HTR-8/SVneo (cell line): ENCODE results near the gene THOC7.

ENCODE experiments used
- DNase-seq: peaks from one replicate; pipeline ENCODE4 v3.0.0; 2011; ENCODE audit warnings: low spot score, mixed read lengths; ENCODE audit not compliant: insufficient read length
- FAIRE-seq: peaks from 2 replicates; lab custom pipeline; 2011; peaks lifted over from hg19 to GRCh38; lab: Jason Lieb, UNC

THOC7 gene

GRCh38 chr3:63863150-63864007 lies at the start of gene THOC7, which contains the start of gene ATXN7:
Gene THOC7 (minus strand): TSS chr3:63863805. CDS start chr3:63863790, 15 bp downstream.
Gene ATXN7 (plus strand): TSS chr3:63863867. CDS start chr3:63912599, 48,732 bp downstream.
- FAIRE-seq (no peak), DNase-seq (no peak)

DNA sequence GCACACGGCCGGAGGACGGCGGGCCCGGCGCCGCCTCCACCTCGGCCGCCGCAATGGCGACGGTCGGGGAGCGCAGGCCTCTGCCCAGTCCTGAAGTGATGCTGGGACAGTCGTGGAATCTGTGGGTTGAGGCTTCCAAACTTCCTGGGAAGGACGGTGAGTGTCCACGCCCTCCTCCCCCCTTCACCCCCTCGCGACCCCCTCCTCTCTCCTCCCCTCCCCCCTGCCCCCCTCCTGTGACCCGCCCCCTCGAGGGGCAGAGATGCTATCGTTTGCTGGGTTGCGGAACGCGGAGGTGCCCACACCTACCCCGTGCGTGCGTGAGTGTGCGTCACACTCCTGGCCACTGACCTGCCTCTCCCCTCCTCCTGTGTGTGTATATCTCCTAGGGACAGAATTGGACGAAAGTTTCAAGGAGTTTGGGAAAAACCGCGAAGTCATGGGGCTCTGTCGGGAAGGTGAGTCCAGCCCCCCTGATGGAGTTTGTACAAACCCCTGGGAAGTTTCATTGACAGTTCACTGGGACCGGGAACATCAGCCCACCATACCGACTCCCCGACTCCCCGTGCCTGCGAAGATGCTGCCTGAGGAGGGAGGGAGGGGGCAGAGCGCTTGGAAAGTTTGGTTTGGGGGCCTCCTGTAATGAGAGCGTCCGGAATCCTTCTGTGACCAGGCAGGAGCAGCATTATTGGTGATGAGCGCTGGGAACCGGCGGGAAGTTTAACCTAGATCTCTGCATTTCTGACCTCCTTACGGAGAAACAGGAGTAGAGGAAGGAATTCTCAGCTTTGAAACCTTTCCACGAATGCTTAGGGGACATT lies 49.4 kb upstream of the THOC7 start:
- FAIRE-seq: peak; percentile 13

DNA sequence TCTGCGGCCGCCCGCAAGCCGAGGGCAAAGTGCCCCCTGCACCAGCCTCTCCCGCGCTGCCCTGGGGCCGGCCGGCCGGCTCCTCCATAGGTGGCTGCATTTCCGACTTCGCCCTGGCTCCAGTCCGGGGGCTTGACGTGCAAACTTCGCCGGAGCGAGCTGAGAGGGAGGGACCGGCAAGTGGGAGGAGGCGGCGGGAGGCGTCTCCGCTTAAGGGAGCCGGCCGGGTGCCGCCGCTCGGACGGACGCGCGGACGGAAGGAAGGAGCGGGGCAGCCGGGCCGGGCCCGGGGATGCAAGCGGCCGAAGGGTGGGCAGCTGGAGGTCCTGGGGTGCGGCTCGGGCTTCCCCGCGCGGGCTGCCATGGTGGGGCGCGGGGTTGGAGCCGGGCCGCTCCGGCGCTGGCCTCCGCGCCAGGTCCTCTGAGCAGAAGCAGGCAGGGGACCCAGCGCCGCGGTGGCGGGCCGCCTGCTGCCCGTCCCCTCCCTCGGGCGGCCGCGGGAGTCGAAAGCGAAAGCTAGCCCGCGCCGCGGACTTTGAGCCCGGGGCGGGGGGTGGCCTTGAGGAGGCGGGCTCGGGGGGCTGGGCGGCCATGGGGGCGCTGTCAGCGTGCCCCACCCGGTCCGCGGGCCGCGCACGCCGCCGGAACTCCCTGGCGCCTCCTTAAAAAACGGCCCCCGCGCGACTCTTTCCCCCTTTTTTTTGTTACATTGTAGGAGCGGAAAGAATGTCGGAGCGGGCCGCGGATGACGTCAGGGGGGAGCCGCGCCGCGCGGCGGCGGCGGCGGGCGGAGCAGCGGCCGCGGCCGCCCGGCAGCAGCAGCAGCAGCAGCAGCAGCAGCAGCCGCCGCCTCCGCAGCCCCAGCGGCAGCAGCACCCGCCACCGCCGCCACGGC lies 48.5 kb upstream of the THOC7 start, which contains the start of gene SCAANT1:
SCAANT1 (minus strand) TSS at position 511 of the 895 bp plus-strand sequence.
- peak; percentile 73 for DNase-seq
- peak; percentile 89 for FAIRE-seq

More for the DNA sequence above, 49.4 kb upstream of the THOC7 start:
- peak; percentile 62 for DNase-seq

DNA sequence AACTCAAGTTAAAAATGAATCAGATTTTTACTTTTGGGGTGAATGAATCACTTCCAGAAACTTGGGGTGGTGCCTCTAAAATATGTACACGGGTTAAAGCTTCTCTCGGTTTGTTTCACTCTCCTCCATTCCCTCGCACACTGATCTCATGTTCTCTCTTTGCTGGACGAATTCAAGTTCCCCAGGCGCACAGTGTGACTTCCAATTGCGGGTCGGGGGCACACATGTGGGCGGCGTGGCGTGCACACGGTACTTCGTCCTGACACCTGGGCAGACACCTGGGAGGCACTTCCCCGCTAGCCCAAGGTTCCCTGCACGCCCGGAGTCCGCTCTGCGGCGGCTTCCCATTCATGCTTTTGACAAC lies 47.9 kb upstream of the THOC7 start:
- FAIRE-seq (peak; percentile 44), DNase-seq (peak; percentile 8)

- DNase-seq: no peak
- no peak for FAIRE-seq
Observed at GRCh38 chr3:63910891-63911290, 47.3 kb upstream of the THOC7 start.

- DNase-seq: no peak
- no peak for FAIRE-seq
Observed at GRCh38 chr3:63910001-63910400, 46.4 kb upstream of the THOC7 start.

DNA sequence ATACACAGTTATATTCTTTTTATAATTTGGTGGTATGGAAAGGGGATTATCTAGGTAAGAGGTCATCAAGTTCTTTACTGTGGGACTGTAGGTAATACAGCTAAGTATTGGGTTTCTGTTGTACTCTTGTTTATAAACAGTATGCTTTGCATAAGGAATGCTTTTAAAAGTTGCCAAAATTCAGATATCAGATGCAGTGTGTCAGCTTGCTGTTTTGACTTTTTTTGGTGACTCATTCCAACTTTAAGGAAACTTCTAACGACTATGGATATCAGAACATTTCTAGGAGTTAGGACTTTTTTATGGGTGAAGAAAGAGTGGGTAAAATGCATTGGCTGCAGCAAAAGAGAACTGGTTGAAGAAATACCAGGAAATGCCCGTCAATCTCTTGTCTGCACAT lies 45.8 kb upstream of the THOC7 start:
- DNase-seq (no peak), FAIRE-seq (no peak)

- FAIRE-seq: no peak
Observed at GRCh38 chr3:63908776-63909175, 45.2 kb upstream of the THOC7 start.

GRCh38 chr3:63908081-63908736 lies 44.6 kb upstream of the THOC7 start:
- FAIRE-seq: no peak
- peak; percentile 13 for DNase-seq

More at GRCh38 chr3:63908776-63909175, 45.2 kb upstream of the THOC7 start:
- DNase-seq: no peak

DNA sequence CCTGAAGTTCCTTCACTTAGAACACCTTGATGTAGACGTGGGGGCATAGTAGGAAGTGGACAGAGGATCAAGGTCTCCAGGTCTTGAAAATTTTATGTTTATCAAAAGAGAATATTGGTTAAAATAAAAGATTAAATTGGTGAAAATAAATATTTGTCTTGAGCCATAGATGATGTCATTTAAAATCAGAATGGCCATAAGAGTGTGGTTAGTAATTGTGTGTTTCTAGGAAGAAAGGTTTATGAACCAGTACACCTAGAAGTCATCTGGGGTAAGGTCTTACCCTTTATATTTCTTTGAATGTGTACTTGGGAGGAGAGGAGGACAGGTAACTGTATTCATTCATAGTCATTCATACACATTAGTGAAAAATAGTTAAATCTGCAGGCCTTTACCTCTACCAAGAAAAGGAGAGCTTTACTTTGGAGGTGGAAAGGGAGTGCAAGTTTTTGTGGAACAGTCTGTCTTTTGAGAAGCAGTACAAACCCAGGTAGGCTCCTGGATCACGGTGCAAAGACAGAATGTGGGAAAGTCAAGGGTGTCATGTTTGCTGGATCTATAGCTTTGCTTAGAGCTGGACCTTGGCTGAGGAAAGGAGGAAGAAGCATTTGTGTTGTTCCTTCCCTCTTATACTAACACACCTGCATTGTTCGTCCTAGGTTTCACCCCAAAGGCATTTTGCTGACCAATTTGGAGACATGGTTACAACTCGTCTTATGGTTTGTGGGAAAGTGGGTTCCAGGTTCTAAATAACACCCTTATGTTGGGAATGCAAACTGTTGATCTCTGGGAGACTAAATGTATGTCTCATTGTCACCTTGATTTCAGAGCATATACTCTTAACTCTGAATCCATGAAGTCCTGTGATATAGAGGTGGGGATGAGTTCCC lies 42.4 kb upstream of the THOC7 start:
- FAIRE-seq (peak; percentile 28), DNase-seq (no peak)

- no peak for FAIRE-seq
Observed at GRCh38 chr3:63900459-63900858, 36.9 kb upstream of the THOC7 start.

GRCh38 chr3:63900010-63900409 lies 36.4 kb upstream of the THOC7 start:
- no peak for DNase-seq
- no peak for FAIRE-seq

More at GRCh38 chr3:63900459-63900858, 36.9 kb upstream of the THOC7 start:
- no peak for DNase-seq

DNA sequence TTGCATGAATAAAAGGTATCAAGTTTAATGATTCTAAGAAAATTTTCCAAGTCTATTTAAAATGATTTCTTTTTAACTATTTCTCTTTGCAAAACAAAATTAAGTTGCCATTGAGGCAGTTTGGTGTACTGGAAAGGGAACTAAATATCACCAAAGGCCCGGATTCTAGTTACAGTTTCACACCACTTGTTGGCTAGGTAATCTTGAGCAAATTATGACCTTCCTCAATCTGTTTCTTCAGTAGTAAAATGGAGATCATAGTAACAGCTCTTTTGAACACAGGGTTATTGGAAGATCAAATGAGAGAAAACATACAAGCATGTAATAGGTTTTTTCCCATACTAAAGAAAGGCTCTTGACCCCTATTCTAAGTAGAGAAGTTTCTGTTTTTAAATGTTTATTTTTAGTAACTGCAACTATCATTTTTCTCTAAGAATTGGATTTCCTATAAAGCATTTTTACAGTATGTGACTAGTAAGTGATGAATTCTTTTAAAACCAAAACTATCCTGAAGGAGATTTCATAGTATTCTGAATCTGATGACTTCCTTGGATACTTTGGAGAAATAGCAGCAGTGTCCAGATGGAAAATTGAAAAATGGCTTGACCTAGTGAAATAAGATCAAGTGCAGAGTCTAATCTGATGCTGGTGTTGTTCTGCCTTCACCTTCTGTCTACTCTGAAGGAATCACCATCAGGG lies 32.9 kb upstream of the THOC7 start:
- no peak for DNase-seq
- no peak for FAIRE-seq

DNA sequence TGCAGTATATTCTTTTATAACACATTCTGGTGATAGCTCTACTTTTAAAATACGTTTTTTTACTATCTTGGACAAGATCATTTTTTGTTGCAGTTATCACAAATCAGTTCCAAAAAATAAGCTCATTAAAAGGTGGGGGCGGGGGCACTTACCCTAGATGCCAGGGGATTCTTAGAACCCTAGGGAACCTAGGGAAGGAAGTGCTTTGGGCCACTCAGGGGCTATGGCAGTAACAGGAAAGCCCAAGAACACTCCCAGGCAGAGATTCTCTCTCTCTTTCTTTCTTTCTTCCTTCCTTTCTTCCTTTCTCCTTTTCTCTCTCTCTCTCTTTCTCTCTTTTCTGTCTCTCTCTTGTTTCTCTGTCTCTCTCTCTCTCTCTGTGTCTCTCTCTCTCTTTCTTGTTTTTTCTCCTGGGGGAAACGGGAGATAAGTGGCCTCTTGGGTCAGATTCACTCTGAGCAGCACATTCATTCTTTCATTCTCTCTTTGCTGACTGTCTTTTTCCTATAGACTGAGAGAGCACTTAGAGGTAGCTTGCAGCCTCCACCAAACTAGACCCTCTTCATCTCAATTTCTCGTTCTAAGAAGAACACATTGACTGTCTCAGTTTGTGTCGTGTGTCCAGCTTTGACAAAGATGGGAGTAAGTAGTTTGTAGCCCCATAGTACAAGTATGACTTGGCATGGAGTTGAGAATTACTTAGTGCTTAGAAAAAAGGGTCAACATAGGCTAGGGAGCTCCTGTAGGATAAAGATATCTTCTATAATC lies 32.0 kb upstream of the THOC7 start:
- DNase-seq (no peak), FAIRE-seq (no peak)

DNA sequence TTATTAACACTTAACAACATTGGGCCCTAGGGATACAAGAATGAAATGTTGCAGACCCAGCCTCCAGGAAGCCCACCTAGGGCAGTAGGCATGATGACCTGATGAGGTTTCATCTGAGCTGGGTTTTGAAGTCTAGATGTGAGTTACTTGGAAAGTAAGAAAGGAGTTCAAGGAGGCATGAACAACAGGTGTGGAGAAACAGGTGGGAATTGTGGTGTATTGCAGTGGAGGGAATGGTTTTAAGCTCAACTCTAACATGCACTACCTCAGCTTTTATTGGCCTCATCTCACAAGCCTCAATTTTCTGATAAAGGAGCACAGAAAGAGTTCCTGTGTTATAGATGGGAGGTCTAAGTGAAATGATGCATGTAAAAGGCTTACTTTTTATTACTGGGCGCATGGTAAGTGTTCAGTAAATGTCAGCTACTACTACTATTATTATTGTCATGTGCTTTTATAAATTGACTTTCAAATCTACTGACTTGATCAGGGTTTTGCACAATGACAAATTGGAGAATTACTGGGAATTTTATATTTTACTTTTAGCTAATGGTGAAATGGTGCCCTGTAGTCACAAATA lies 29.3 kb upstream of the THOC7 start:
- peak; percentile 4 for FAIRE-seq
- DNase-seq: no peak

GRCh38 chr3:63891518-63891917 lies 27.9 kb upstream of the THOC7 start:
- FAIRE-seq: no peak

GRCh38 chr3:63886858-63887257 lies 23.3 kb upstream of the THOC7 start:
- DNase-seq (no peak), FAIRE-seq (no peak)

More at GRCh38 chr3:63891518-63891917, 27.9 kb upstream of the THOC7 start:
- DNase-seq: no peak
